ENCODE data around the gene ARSK.

The ARSK gene

GRCh38 chr5:95624368-95624767 lies 69.5 kb downstream of the ARSK start:
- Histone ChIP-seq H3K36me3 (no peaks in the 10 kb centered on the region), H3K4me3 (no peak overlapping the region), H3K27ac (no peak overlapping the region), H3K9me3 (no peaks in the 10 kb centered on the region), H3K27me3 (no peaks in the 10 kb centered on the region), H3K4me1 (peaks cover 0 to 14% (median 12%) of the 10 kb centered on the region in 4 donors)
- intact Hi-C loops (cut with DNase I; ENCODE audit: low total_unique reads): no loop called here
- TF ChIP-seq CTCF (IDR thresholded peaks at IDR 0.05): no peak
- no peak for DNase-seq

- Histone ChIP-seq H3K27ac (no peak overlapping the region), H3K36me3 (no peaks in the 10 kb centered on the region), H3K27me3 (no peaks in the 10 kb centered on the region), H3K4me1 (peaks cover 0 to 12% (median 5%) of the 10 kb centered on the region in 4 donors), H3K4me3 (no peak overlapping the region), H3K9me3 (no peaks in the 10 kb centered on the region)
- intact Hi-C loops (cut with DNase I; ENCODE audit: low total_unique reads): no loop called here
- no peak for DNase-seq
- no peak for TF ChIP-seq CTCF (IDR thresholded peaks at IDR 0.05)
These were observed 71.8 kb downstream of the ARSK start for GRCh38 chr5:95626701-95627100.

- H3K27ac ChIP-seq: no peak overlapping the region
- H3K27me3 ChIP-seq: no peaks in the 10 kb centered on the region
- no peaks in the 10 kb centered on the region for H3K36me3 ChIP-seq
- H3K9me3 ChIP-seq: no peaks in the 10 kb centered on the region
- intact Hi-C loops (cut with DNase I; ENCODE audit: low total_unique reads): no loop called here
- H3K4me1 ChIP-seq: peaks cover 0 to 17% (median 5%) of the 10 kb centered on the region in 4 donors
- no peak for DNase-seq
- no peak overlapping the region for H3K4me3 ChIP-seq
- no peak for TF ChIP-seq CTCF (IDR thresholded peaks at IDR 0.05)
These were observed 73.3 kb downstream of the ARSK start for GRCh38 chr5:95627971-95628810.

GRCh38 chr5:95628933-95629332 lies 74.0 kb downstream of the ARSK start:
- Histone ChIP-seq H3K27me3 (no peaks in the 10 kb centered on the region), H3K4me3 (no peak overlapping the region), H3K4me1 (peaks cover 0 to 17% (median 5%) of the 10 kb centered on the region in 4 donors), H3K36me3 (no peaks in the 10 kb centered on the region), H3K9me3 (no peaks in the 10 kb centered on the region), H3K27ac (no peak overlapping the region)
- TF ChIP-seq CTCF (IDR thresholded peaks at IDR 0.05): no peak
- intact Hi-C loops (cut with DNase I; ENCODE audit: low total_unique reads): no loop called here
- no peak for DNase-seq

- H3K4me1 ChIP-seq: peaks cover 0 to 17% (median 5%) of the 10 kb centered on the region in 4 donors
- H3K27ac ChIP-seq: no peak overlapping the region
- H3K36me3 ChIP-seq: no peaks in the 10 kb centered on the region
- no peaks in the 10 kb centered on the region for H3K9me3 ChIP-seq
- no peak overlapping the region for H3K4me3 ChIP-seq
- DNase-seq: no peak
- no peaks in the 10 kb centered on the region for H3K27me3 ChIP-seq
- intact Hi-C loops (cut with DNase I; ENCODE audit: low total_unique reads): no loop called here
- TF ChIP-seq CTCF (IDR thresholded peaks at IDR 0.05): no peak
These were observed 75.6 kb downstream of the ARSK start for GRCh38 chr5:95630394-95630917.

Data from tibial artery (tissue), 4 donors.